Ramos (cell line): ENCODE measurements around the gene GIMAP4.
"Not testable (repeated sequence)": the region's sequence is repeated elsewhere in the genome, so short reads cannot be mapped to it uniquely, and the experiment has no call there.

Source experiments
- in situ Hi-C: fragments of 300-500 bp; cut with MboI; formaldehyde crosslinking; loops from one replicate; pipeline ENCODE4 v1.14.3; 2022; ENCODE audit warnings: low sequenced_read_pairs; ENCODE audit not compliant: unreplicated experiment

Gene GIMAP4

DNA sequence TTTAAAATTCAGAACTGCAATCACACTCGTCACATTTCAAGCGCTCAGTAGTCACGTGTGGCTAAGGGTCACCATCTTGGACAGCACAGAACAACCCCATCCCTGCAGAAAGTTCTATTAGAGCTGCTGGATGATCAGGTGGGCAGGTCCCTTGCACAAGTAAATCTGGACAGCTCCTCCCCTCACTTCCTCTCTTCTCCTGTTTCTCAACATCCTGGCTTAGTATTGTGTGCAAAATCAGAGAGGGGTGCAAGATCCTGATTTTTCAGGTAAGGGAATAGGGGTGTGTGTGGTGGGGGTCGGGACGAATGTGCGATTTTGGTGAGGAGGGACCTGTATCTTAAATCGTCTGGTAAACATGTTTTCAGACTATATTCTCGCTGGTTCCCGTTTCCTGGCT lies at the start of gene GIMAP4:
TSS of gene GIMAP4 (plus strand) at position 222 of the 400 bp plus-strand sequence. CDS start 2,512 bp downstream, outside the sequence.
- in situ Hi-C loops = no loop called here

DNA sequence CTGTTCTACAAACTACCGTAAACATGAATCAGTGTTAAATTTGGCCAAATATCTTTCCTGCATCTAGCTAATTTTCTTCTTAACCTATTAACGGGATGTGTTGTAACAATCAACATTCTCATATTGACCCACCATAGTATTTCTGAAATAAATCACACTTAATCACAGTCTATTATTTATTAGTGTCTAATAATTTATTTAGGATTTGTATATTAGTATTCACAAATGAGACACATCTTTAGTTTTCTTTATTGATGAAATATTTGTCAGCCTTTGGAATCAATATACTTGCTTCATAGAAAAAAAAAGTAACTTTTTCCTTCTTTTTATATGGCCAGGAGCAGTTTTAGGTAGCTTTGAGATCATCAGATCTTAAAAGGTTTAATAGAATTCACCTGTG lies 47.9 kb upstream of the GIMAP4 start:
- in situ Hi-C loops = no loop called here

GRCh38 chr7:150520145-150520544 lies 47.0 kb upstream of the GIMAP4 start:
- in situ Hi-C loops = no loop called here

DNA sequence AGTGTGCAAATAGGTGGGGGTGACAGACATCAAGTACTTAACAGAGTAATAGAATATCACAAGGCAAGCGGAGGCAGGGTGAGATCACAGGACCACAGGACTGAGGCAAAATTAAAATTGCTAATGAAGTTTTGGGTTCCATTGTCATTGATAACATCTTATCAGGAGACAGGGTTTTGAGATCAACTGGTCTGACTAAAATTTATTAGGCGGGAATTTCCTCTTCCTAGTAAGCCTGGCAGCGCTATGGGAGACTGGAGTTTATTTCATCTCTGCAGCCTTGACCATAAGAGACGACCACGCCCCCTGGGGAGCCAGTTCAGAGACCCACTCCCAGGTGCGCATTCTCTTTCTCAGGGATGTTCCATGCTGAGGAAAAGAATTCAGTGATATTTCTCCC lies 44.3 kb upstream of the GIMAP4 start:
- in situ Hi-C loops = not testable (repeated sequence)

DNA sequence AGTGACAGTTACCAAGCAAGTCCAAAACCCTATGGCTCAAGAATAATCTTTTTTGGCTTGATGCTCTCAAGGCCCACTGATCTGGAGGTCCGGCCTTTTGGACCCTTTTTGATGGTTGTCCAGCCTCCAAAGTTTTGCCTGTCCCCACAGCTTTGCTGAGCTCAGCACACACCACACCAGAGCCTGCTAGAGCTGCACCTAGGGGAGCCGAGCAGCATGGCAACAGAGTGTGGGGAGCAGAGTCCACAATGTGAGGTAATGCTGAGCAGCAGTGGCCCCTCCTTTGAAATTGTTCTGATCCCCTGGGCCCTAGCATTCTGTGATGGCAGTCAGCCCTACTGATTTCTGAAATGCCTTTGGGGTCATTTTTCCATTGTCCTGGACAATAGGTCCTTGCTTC lies 43.2 kb upstream of the GIMAP4 start:
- in situ Hi-C loops = no loop called here

- in situ Hi-C loops = no loop called here
Observed at GRCh38 chr7:150531704-150532103, 35.5 kb upstream of the GIMAP4 start.

- in situ Hi-C loops = no loop called here
Observed at GRCh38 chr7:150538259-150538658, 28.9 kb upstream of the GIMAP4 start.

DNA sequence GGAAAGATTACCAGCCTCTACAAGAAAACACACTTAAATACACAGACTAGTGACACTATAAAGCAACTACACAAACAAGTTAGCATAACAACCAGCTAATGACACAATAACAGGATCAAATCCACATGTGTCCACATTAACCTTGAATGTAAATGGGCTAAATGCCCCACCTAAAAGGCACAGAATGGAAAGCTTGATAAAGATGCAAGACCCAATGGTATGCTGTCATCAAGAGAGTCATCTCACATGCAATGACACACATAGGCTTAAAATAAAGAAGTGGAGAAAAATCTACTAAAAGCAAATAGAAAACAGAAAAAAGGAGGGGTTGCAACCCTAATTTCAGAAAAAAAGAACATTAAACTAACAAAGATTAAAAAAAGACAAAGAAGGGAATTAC lies 14.0 kb upstream of the GIMAP4 start:
- in situ Hi-C loops = no loop called here

DNA sequence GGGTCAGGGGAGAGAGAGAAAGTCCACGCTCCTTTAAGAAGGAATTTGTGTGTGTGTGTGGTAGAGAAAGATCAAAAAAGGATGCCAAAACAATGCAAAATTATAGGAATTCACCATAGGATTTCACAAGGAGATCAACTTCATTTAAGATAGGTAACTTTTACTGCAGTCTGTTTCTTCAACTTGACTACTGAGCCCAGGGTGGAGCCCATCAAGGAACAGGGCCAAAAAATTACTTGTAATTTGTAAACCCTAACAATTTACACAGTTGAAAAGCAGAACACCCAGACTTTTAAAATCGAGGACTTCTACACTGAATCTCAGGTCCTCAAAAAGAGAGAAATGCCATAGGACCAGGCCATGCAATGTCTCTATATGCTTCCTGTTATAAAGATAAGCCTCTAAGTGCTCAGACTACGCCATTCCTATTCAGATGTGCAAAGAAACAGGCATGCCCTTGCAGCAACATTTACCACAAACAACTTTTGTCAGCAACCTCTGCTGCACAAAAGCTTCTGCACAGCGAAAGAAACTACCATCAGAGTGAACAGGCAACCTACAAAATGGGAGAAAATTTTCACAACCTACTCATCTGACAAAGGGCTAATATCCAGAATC lies 10.6 kb upstream of the GIMAP4 start:
- in situ Hi-C loops = no loop called here

GRCh38 chr7:150560486-150560885 lies 6.7 kb upstream of the GIMAP4 start:
- in situ Hi-C loops = no loop called here

GRCh38 chr7:150562919-150563318 lies 4.3 kb upstream of the GIMAP4 start:
- in situ Hi-C loops = no loop called here

DNA sequence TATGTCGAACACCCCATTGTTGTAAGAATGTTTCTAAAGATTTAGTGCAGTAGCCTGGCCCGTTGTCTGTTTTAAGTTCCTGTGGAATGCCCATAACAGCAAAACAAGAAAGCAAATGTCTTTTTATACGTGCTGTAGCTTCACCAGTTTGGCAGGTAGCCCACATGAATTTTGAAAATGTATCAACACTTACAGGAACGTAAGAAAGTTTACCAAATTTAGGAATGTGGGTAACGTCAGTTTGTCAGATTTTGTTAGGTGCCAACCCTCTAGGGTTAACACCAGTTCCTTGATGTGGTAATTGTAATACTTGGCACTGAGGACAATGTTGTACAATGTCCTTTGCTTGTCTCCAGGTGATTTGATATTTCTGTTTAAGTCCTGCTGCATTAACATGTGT lies 3.2 kb upstream of the GIMAP4 start:
- in situ Hi-C loops = no loop called here

DNA sequence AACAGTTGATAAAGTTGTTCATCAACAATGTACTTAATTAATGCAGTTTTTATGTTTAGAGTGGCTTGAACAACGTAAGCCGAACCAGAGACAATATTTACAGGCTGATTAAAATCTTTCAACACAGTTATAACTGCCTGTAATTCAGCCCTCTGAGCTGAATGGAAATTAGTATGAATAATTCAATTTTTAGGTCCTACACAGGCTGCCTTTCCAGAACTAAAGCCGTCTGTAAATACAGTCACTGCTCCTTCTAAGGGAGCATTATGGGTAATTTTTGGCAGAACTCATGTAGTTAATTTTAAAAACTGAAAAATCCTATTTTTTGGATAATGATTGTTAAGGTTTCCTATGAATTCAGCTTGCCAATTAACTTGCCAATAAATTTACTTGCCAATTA lies 2.6 kb upstream of the GIMAP4 start:
- in situ Hi-C loops = no loop called here

GRCh38 chr7:150565239-150565638 lies 2.0 kb upstream of the GIMAP4 start:
- in situ Hi-C loops = no loop called here

DNA sequence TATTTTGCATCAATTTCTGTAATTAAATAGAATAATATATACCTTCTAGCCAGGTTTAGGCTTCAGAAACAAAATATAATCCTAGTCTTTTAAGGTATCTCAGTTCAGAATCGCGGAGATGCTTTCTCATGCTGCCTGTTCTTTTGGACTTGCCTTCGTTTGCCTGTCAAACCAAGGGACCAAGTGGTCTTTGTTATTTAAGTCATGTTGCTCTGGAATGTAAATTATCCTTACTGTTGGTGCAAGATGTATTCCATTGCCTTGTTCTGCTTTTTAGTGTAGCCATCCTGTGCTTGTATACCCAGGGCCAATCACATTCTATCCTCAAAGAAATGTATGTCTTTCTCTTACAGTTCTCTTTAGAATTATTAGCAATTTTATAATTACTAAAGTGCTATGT lies 1.1 kb upstream of the GIMAP4 start:
- in situ Hi-C loops = no loop called here

GRCh38 chr7:150566572-150566971 lies 618 bp upstream of the GIMAP4 start:
- in situ Hi-C loops = no loop called here

GRCh38 chr7:150567871-150568301 lies 696 bp downstream of the GIMAP4 start:
- in situ Hi-C loops = no loop called here

GRCh38 chr7:150568714-150569113 lies 1.5 kb downstream of the GIMAP4 start:
- in situ Hi-C loops = no loop called here

DNA sequence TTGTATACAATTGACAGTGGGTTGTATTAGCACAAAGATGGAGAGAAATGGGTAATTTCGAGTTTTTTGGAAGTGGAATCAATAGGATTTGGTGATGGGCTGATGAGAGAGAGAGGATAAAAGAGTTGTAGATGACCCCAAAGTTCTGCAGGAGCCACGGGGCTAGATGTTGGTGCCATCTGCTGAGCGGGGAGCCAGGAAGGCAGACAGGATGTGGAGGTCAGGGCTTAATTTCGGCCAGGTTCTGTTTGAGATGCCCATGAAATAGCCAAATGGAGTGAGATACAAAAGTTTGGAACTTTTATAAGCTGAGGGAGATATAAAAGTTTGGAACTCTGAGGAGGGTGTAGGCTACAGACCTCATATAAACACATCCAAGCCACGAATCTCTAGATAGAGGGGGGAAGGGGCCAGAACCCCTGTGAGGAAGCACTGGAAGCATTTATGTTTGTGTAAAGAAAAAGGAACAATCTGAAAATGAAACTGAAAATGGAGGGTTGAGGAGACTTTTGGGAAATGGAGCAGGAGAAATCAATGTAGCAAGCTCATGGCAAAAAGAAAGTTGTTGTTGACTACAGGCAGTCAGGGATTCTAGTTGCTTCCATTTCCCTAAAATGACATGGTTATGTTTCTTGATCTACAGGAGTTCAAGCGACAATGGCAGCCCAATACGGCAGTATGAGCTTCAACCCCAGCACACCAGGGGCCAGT lies 2.2 kb downstream of the GIMAP4 start:
- in situ Hi-C loops = no loop called here

- in situ Hi-C loops = no loop called here
Observed at GRCh38 chr7:150570556-150571465, 3.6 kb downstream of the GIMAP4 start.

DNA sequence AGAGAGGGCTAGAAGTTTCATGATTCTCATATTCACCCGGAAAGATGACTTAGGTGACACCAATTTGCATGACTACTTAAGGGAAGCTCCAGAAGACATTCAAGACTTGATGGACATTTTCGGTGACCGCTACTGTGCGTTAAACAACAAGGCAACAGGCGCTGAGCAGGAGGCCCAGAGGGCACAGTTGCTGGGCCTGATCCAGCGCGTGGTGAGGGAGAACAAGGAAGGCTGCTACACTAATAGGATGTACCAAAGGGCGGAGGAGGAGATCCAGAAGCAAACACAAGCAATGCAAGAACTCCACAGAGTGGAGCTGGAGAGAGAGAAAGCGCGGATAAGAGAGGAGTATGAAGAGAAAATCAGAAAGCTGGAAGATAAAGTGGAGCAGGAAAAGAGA lies 5.3 kb downstream of the GIMAP4 start:
- in situ Hi-C loops = no loop called here
